ENCODE data around the gene CARD8.

CARD8 gene

DNA sequence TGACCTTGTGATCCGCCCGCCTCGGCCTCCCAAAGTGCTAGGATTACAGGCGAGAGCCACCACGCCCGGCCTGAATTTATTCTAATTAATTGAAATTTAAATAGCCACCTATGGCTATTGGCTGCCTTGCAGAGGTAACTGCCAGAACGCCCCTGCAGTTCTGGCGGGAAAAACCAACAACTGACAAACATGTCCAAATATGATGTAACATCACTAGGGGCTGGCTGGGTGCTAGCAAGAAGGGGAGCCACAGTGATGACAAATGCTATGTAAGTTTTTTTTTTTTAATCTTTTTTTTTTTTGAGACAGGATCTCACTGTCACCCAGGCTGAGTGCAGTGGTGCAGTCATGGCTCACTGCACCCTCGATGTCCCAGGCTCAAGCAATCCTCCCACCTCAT, 72.4 kb downstream of the CARD8 start:
- Histone ChIP-seq H3K79me2 (ENCODE audit: insufficient read depth, low read length) (no peaks in the 10 kb centered on the region), H3K27ac (ENCODE audit: low read depth, low read length) (no peak overlapping the region), H2AFZ (ENCODE audit: low read depth, low read length, severe bottlenecking) (no peak overlapping the region), H3K4me2 (ENCODE audit: low read depth, low read length, poor library complexity, severe bottlenecking) (no peak overlapping the region), H3K36me3 (ENCODE audit: low read length) (peaks cover 11% of the 10 kb centered on the region), H3K9me3 (ENCODE audit: insufficient read depth, low read length) (peaks cover 11% of the 10 kb centered on the region; the same call in 1 of the 2 replicates), H4K20me1 (ENCODE audit: low read depth, low read length) (no peaks in the 10 kb centered on the region), H3K9ac (ENCODE audit: low read length) (no peak overlapping the region), H3K9me2 (replicated peaks; ENCODE audit: insufficient read depth, low read length) (no peaks in the 10 kb centered on the region), H3F3A (ENCODE audit: insufficient read depth) (peaks cover 15% of the 10 kb centered on the region), H3K27me3 (ENCODE audit: low read length) (no peaks in the 10 kb centered on the region), H3K4me3 (ENCODE audit: insufficient read depth, low read length, poor library complexity, severe bottlenecking) (no peak overlapping the region)
- no peak for TF ChIP-seq EZH2phosphoT487 (conservative IDR thresholded peaks at IDR 0.05; ENCODE audit: low read length)
- TF ChIP-seq, protein P1, sequence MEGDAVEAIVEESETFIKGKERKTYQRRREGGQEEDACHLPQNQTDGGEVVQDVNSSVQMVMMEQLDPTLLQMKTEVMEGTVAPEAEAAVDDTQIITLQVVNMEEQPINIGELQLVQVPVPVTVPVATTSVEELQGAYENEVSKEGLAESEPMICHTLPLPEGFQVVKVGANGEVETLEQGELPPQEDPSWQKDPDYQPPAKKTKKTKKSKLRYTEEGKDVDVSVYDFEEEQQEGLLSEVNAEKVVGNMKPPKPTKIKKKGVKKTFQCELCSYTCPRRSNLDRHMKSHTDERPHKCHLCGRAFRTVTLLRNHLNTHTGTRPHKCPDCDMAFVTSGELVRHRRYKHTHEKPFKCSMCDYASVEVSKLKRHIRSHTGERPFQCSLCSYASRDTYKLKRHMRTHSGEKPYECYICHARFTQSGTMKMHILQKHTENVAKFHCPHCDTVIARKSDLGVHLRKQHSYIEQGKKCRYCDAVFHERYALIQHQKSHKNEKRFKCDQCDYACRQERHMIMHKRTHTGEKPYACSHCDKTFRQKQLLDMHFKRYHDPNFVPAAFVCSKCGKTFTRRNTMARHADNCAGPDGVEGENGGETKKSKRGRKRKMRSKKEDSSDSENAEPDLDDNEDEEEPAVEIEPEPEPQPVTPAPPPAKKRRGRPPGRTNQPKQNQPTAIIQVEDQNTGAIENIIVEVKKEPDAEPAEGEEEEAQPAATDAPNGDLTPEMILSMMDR (IDR thresholded peaks at IDR 0.05; ENCODE audit: insufficient read depth, low read length, poor library complexity, severe bottlenecking): no peak

DNA sequence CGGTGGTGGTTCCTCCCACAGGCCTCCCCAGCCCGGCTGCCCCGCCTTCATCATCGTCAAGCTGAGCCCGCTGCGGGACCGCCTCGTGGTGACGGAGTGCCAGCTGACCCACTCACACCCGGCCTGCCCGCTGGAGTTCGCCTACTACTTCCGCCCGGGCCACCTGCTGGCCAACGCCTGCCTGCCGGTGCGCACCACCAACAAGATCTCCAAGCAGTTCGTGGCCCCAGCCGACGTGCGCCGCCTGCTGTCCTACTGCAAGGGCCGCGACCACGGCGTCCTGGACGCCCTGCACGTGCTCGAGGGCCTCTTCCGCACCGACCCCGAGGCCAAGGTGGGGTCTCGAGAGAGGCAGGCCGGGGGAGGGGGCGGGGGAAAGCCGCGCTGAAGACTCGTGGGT, 73.3 kb downstream of the CARD8 start:
- H3K4me2 ChIP-seq (ENCODE audit: low read depth, low read length, poor library complexity, severe bottlenecking): no peak overlapping the region
- H3K79me2 ChIP-seq (ENCODE audit: insufficient read depth, low read length): no peaks in the 10 kb centered on the region
- H3K9me2 ChIP-seq (replicated peaks; ENCODE audit: insufficient read depth, low read length): no peaks in the 10 kb centered on the region
- no peak overlapping the region for H3K27ac ChIP-seq (ENCODE audit: low read depth, low read length)
- no peak overlapping the region for H2AFZ ChIP-seq (ENCODE audit: low read depth, low read length, severe bottlenecking)
- peaks cover 11% of the 10 kb centered on the region for H3K36me3 ChIP-seq (ENCODE audit: low read length)
- no peaks in the 10 kb centered on the region for H4K20me1 ChIP-seq (ENCODE audit: low read depth, low read length)
- peaks cover 11% of the 10 kb centered on the region; the same call in 1 of the 2 replicates for H3K9me3 ChIP-seq (ENCODE audit: insufficient read depth, low read length)
- TF ChIP-seq EZH2phosphoT487 (conservative IDR thresholded peaks at IDR 0.05; ENCODE audit: low read length): no peak
- TF ChIP-seq, protein P1 (IDR thresholded peaks at IDR 0.05; ENCODE audit: insufficient read depth, low read length, poor library complexity, severe bottlenecking): no peak
- H3K4me3 ChIP-seq (ENCODE audit: insufficient read depth, low read length, poor library complexity, severe bottlenecking): no peak overlapping the region
- H3F3A ChIP-seq (ENCODE audit: insufficient read depth): peaks cover 15% of the 10 kb centered on the region
- H3K9ac ChIP-seq (ENCODE audit: low read length): no peak overlapping the region
- no peaks in the 10 kb centered on the region for H3K27me3 ChIP-seq (ENCODE audit: low read length)

DNA sequence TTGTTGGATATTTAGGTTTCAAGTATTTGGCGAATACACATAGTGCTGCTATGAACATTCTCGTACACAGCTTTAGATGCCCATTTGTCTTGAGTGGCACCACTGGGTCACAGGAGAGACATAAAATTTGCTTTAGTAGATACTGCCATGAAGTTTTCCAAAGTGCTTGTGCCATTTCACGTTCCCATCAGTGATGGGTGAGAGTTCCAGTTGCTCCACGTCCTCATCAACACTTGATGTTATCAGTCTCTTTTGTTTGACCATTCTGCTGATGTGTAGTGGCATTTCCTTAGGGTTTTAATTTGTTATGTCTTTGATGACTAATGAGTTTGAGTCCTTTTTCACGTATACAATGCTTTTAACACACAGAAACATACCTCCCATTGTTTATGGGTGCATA, 74.2 kb downstream of the CARD8 start:
- Histone ChIP-seq H3K79me2 (ENCODE audit: insufficient read depth, low read length) (no peaks in the 10 kb centered on the region), H3K4me2 (ENCODE audit: low read depth, low read length, poor library complexity, severe bottlenecking) (no peak overlapping the region), H3F3A (ENCODE audit: insufficient read depth) (peaks cover 12% of the 10 kb centered on the region), H3K9ac (ENCODE audit: low read length) (no peak overlapping the region), H3K9me2 (replicated peaks; ENCODE audit: insufficient read depth, low read length) (no peaks in the 10 kb centered on the region), H3K9me3 (ENCODE audit: insufficient read depth, low read length) (peaks cover 11% of the 10 kb centered on the region; the same call in 1 of the 2 replicates), H2AFZ (ENCODE audit: low read depth, low read length, severe bottlenecking) (no peak overlapping the region), H4K20me1 (ENCODE audit: low read depth, low read length) (no peaks in the 10 kb centered on the region), H3K27ac (ENCODE audit: low read depth, low read length) (no peak overlapping the region), H3K4me3 (ENCODE audit: insufficient read depth, low read length, poor library complexity, severe bottlenecking) (no peak overlapping the region), H3K36me3 (ENCODE audit: low read length) (peaks cover 11% of the 10 kb centered on the region), H3K27me3 (ENCODE audit: low read length) (no peaks in the 10 kb centered on the region)
- no peak for TF ChIP-seq EZH2phosphoT487 (conservative IDR thresholded peaks at IDR 0.05; ENCODE audit: low read length)
- TF ChIP-seq, protein P1 (IDR thresholded peaks at IDR 0.05; ENCODE audit: insufficient read depth, low read length, poor library complexity, severe bottlenecking): no peak

Data from SU-DHL-6 (cell line).